Hepatocyte (in vitro differentiated cells): ENCODE data around the gene EXOC6B.

ENCODE experiments used
- EZH2 ChIP-seq: fragments of 200-600 bp; sonication (generic); IDR thresholded peaks from 2 replicates; pipeline ENCODE4 v1.6.1; 2016; ENCODE audit warnings: antibody characterized with exemption, mild to moderate bottlenecking, borderline replicate concordance
- EZH2phosphoT487 ChIP-seq: fragments of 200-600 bp; sonication (generic); IDR thresholded peaks from one replicate; pipeline ENCODE4 v1.6.1; 2018; ENCODE audit warnings: antibody characterized with exemption, mild to moderate bottlenecking, low read depth, moderate library complexity; ENCODE audit not compliant: unreplicated experiment, severe bottlenecking
- TF ChIP-seq, protein P1 (sequence below): fragments of 200-600 bp; sonication (generic); IDR thresholded peaks from 2 replicates; pipeline ENCODE4 v1.5.1; 2016; ENCODE audit warnings: antibody characterized with exemption, mild to moderate bottlenecking; ENCODE audit not compliant: poor library complexity

GRCh38 chr2:72145289-72145657, 680.6 kb downstream of the EXOC6B start:
- TF ChIP-seq, protein P1, sequence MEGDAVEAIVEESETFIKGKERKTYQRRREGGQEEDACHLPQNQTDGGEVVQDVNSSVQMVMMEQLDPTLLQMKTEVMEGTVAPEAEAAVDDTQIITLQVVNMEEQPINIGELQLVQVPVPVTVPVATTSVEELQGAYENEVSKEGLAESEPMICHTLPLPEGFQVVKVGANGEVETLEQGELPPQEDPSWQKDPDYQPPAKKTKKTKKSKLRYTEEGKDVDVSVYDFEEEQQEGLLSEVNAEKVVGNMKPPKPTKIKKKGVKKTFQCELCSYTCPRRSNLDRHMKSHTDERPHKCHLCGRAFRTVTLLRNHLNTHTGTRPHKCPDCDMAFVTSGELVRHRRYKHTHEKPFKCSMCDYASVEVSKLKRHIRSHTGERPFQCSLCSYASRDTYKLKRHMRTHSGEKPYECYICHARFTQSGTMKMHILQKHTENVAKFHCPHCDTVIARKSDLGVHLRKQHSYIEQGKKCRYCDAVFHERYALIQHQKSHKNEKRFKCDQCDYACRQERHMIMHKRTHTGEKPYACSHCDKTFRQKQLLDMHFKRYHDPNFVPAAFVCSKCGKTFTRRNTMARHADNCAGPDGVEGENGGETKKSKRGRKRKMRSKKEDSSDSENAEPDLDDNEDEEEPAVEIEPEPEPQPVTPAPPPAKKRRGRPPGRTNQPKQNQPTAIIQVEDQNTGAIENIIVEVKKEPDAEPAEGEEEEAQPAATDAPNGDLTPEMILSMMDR, result no peak
- TF ChIP-seq EZH2 (peak; percentile 80), EZH2phosphoT487 (peak; percentile 31)
